GM20000 (cell line): Measurements from ENCODE around the gene TSEN54.

Source experiments
- DNase-seq: peaks from one replicate; pipeline ENCODE4 v3.0.0; 2012; ENCODE audit warnings: low spot score
- TF ChIP-seq, protein P1 (sequence below): IDR thresholded peaks from 2 replicates; pipeline ENCODE4 v1.5.1; 2012; ENCODE audit warnings: mild to moderate bottlenecking, control low read depth; ENCODE audit errors: extremely low read depth, missing control alignments

TSEN54 gene

DNA sequence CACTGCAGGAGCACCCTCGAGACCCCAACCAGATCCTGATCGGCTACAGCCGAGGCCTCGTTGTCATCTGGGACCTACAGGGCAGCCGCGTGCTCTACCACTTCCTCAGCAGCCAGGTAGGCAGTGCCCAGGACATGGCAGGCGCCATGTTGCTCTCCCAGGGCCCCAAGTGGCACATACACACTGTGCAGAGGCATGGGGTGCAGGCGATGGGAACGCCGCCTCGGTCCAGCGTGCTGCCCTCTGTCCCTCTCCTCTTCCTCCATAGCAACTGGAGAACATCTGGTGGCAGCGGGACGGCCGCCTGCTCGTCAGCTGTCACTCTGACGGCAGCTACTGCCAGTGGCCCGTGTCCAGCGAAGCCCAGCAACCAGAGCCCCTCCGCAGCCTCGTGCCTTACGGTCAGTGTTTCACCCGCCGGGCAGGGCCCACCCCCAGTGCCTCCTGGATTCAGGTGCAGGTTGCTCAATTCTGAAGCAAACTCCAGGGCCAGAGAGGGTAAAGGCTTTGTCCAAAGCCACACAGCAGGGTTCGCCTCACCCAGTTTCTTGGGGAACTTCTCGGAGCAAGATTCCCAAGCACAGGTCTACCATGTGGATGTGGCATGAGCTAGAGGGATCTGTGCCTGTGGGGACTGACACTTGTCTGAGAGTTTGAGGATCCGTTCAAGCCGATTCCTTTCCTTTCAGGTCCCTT is 46.9 kb downstream of the TSEN54 start:
- DNase-seq: no peak
- TF ChIP-seq, protein P1, sequence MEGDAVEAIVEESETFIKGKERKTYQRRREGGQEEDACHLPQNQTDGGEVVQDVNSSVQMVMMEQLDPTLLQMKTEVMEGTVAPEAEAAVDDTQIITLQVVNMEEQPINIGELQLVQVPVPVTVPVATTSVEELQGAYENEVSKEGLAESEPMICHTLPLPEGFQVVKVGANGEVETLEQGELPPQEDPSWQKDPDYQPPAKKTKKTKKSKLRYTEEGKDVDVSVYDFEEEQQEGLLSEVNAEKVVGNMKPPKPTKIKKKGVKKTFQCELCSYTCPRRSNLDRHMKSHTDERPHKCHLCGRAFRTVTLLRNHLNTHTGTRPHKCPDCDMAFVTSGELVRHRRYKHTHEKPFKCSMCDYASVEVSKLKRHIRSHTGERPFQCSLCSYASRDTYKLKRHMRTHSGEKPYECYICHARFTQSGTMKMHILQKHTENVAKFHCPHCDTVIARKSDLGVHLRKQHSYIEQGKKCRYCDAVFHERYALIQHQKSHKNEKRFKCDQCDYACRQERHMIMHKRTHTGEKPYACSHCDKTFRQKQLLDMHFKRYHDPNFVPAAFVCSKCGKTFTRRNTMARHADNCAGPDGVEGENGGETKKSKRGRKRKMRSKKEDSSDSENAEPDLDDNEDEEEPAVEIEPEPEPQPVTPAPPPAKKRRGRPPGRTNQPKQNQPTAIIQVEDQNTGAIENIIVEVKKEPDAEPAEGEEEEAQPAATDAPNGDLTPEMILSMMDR: no peak

DNA sequence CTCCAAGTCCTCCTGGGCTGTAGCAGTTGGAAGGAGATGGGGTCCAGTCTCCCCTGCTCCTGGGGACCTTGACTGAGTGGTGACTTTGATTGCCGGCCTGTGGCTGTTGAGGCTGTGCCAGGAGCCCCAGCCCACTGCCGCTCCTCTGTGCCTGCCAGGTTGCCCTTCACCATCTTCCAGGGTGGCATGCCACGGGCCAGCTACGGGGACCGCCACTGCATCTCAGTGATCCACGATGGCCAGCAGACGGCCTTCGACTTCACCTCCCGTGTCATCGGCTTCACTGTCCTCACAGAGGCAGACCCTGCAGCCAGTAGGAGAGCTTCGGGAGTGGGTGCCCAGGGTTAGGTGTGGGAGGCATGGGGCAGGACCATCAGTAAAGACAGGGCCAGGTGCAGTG is 47.9 kb downstream of the TSEN54 start:
- TF ChIP-seq, protein P1: no peak
- DNase-seq: no peak

- no peak for DNase-seq
- TF ChIP-seq, protein P1: no peak
Observed at GRCh38 chr17:75565066-75565465, 48.7 kb downstream of the TSEN54 start.

- TF ChIP-seq, protein P1: no peak
- no peak for DNase-seq
Observed at GRCh38 chr17:75565618-75566017, 49.3 kb downstream of the TSEN54 start.

GRCh38 chr17:75566416-75566815 is 50.1 kb downstream of the TSEN54 start:
- TF ChIP-seq, protein P1: no peak

DNA sequence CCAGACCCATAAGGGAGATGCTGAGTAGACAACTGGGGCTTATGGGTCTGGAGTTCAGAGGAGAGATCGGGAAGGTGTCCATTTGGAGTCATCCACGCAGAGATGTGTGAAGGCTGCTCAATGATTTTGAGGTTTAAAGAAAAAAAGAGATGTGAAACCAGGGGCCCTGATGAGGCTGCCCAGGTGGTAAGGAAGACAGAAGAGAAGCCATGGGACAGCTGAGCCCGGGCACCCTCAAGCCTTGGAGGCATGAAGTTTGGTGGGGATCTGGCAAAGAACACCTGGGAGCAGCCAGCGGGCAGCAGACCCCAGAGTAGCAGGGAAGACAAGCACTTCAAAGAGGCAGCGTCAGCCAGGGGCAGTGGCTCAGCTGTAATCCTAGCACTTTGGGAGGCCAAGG is 50.5 kb downstream of the TSEN54 start:
- peak; percentile 54 for DNase-seq
- TF ChIP-seq, protein P1: no peak

More at GRCh38 chr17:75566416-75566815, 50.1 kb downstream of the TSEN54 start:
- no peak for DNase-seq

GRCh38 chr17:75568412-75569255 is 52.3 kb downstream of the TSEN54 start:
- TF ChIP-seq, protein P1: no peak

More at GRCh38 chr17:75568412-75569255, 52.3 kb downstream of the TSEN54 start:
- no peak for DNase-seq
